Brain microvascular endothelial cell (primary cell): Measurements from ENCODE around the gene FHDC1.

ENCODE experiments used
- DNase-seq: peaks from one replicate; pipeline ENCODE4 v3.0.0-alpha.2; 2020
- H3K27ac ChIP-seq: fragments of 250-450 bp; sonication (Bioruptor Pico); 2 replicates; pipeline ENCODE4 v1.5.1; 2020; ENCODE audit warnings: mild to moderate bottlenecking, moderate library complexity
- H3K27me3 ChIP-seq: fragments of 250-450 bp; sonication (Bioruptor Pico); replicated peaks from 2 replicates; pipeline ENCODE4 v1.5.1; 2020; ENCODE audit warnings: mild to moderate bottlenecking
- H3K36me3 ChIP-seq: fragments of 250-450 bp; sonication (Bioruptor Pico); replicated peaks from 2 replicates; pipeline ENCODE4 v1.5.1; 2020; ENCODE audit warnings: mild to moderate bottlenecking
- H3K4me3 ChIP-seq: 2 replicates; pipeline ENCODE4 v1.5.1; 2011; ENCODE audit warnings: low read depth, mild to moderate bottlenecking, control low read depth, low read length, moderate library complexity
- in situ Hi-C: cut with HindIII; loops from 2 replicates; pipeline ENCODE4 v1.10.0; 2017; ENCODE audit warnings: low sequenced_read_pairs, low pct_ligation_motif_present
- TF ChIP-seq, protein P1 (sequence below): IDR thresholded peaks from 2 replicates; pipeline ENCODE4 v1.5.1; 2011; ENCODE audit warnings: low read depth, mild to moderate bottlenecking, moderate library complexity, low read length, control low read depth, inconsistent platforms; ENCODE audit errors: missing control alignments

Gene FHDC1

DNA sequence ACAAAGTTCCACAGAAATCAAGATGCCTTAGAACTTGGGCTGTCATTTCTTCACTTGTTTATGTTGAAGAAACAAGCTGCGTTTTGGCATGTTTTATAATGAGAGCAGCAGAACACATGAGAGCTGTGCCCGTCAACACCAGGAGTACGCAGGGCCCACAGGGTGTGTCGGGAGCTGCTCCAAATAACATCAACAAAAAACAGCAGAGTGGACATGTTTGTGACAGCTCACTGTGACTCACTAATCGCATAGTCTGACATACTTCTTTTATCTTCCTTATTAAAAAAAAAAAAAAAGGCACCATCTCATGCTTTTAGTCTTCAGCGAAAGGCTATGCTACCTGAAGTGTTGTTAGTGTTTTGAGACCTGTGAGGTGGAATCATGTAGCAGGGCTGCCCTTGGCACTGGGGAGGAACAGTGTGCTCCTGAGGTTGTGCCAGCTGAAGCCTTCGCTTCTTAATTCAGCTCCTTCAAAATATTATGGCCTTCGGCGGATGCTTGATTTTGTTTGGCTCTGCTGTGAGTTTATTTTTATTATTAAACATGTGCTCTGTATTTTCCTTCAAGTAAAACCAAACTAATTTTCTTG lies 32.8 kb downstream of the FHDC1 start:
- Histone ChIP-seq H3K4me3 (no peak overlapping the region), H3K27me3 (no peaks in the 10 kb centered on the region), H3K27ac (no peak overlapping the region), H3K36me3 (no peaks in the 10 kb centered on the region)
- in situ Hi-C loops: no loop called here
- DNase-seq: no peak
- TF ChIP-seq, protein P1, sequence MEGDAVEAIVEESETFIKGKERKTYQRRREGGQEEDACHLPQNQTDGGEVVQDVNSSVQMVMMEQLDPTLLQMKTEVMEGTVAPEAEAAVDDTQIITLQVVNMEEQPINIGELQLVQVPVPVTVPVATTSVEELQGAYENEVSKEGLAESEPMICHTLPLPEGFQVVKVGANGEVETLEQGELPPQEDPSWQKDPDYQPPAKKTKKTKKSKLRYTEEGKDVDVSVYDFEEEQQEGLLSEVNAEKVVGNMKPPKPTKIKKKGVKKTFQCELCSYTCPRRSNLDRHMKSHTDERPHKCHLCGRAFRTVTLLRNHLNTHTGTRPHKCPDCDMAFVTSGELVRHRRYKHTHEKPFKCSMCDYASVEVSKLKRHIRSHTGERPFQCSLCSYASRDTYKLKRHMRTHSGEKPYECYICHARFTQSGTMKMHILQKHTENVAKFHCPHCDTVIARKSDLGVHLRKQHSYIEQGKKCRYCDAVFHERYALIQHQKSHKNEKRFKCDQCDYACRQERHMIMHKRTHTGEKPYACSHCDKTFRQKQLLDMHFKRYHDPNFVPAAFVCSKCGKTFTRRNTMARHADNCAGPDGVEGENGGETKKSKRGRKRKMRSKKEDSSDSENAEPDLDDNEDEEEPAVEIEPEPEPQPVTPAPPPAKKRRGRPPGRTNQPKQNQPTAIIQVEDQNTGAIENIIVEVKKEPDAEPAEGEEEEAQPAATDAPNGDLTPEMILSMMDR: no peak

DNA sequence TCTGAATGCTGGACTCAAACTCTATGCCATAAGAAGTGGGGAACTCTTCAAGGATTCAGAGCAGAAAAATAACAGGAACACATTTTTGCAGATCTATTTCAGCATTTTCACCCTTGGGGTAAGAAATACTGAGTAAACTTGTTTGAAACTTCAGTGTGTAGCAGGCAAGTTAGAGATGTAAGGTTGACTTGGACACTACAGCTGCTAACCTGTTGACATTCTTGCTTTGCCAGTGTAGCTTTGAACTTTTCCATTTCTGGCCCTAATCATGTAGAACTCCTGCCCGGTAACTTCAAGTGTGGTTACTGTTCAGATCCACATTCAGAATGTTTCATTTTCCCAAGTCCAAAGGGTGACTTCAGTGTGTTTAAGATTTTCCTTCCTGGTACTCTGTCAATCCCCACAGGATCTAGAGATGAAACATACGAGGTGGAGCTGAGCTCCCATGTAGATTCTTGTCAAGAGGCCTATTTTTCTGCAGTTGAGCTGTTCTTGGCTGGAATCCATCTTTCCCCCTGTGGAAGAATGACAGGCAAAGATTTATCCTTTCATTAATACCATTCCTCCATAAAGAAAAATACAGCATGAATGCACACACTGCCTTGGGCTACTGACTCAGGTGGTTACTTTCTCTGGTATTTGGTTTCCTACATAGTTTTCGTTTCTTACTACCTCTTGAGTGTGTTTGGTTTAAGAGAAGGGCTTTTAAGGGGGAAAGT lies 34.1 kb downstream of the FHDC1 start:
- in situ Hi-C loops: no loop called here
- TF ChIP-seq, protein P1: no peak
- Histone ChIP-seq H3K4me3 (no peak overlapping the region), H3K27me3 (no peaks in the 10 kb centered on the region), H3K36me3 (no peaks in the 10 kb centered on the region), H3K27ac (no peak overlapping the region)
- DNase-seq: no peak

DNA sequence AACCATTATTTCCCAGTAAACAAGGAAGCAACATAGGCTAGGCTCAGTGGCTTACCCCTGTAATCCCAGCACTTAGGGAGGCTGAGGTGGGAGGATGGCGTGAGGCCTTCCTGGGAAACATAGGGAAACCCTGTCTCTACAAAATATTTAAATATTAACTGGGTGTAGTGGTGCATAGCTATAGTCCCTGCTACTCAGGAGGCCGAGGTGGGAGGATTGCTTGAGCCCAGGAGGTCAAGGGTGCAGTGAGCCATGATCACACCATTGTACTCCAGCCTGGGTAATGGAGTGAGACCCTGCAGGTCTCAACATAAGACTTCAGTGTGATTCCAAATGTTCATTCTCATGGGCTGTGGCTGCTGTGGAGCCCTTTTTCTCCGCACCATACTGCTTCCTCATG lies 34.9 kb downstream of the FHDC1 start:
- Histone ChIP-seq H3K36me3 (no peaks in the 10 kb centered on the region), H3K27ac (no peak overlapping the region), H3K27me3 (no peaks in the 10 kb centered on the region), H3K4me3 (no peak overlapping the region)
- in situ Hi-C loops: no loop called here
- no peak for DNase-seq
- TF ChIP-seq, protein P1: no peak

DNA sequence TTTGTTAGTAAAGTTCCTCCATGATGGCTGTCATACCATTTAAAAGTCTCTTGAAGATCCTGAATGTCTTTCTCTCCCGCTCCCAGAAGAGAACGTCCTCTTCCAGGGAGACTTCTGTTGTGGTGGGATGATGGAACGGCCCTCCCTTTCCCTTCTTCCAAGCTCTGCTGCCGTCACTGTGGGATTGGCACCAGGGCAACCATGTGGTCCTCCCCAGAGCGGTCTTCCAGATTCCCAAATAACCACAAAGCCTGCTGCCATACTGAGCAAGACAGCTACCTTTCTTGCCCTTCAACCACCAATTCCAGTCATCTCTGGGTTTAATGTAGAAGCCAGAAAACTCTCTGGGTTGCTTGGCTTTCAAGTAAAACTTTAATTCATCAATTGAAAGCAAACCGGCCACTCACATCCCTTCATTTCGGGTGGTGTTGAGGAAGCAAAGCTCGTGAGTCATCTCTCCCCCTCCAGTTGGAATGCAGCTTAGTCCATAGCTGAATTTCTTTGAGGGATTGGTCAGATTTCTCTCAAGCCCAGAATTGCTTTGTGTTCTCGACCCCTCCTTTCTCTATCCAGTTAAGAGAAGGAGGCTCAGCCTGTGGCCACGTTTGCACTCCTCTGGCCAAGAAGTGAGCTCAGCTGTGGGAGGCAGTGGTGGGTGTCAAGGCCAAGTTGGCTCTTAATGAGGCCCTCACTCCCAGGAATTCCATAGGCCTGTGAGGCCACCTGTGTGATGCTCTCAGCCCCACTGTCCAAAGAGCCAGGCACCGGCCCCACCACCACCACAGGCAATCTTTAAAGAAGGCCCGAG lies 36.9 kb downstream of the FHDC1 start:
- TF ChIP-seq, protein P1: no peak
- Histone ChIP-seq H3K36me3 (no peaks in the 10 kb centered on the region), H3K4me3 (no peak overlapping the region), H3K27me3 (no peaks in the 10 kb centered on the region), H3K27ac (no peak overlapping the region)
- peak; percentile 81 for DNase-seq
- in situ Hi-C loops: no loop called here

DNA sequence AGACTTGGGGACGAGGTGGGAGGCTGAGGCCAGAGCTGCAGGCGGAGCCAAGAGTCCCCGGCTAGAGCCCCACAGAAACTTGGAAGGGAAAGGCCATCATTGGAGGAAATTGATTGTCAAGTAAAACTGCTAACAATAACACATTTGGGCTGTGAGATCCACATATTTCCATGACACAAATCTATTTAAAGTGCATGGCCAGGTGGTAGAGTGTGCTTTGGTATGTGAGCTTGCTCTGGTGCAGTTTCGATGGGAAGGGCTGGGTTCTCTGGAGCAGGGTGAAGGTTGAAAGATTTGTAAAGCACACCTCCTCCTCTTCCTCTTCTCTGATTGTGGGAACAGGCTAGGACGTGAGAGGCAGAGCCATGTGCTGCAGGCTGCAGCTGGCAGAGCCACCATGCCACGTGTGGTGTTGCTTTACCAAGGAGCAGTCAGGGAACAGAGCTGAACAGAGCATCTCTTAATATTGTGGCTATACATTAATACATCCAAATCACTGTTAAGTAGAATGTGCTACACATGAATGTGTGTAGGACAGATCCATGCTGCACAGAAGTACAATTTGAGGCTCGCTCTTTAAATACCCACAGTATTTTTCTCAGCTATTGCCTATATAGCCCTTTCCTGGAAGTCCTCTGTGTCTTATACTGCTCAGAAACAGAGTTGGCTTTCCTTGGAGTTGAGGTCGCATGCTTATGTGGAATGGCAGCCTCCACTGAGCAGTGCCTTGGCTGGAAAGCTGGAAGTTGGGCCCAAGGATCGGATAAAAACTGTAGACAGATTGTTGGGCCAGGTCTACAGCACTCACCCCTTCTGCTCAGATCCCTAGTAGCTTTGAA lies 37.7 kb downstream of the FHDC1 start:
- TF ChIP-seq, protein P1: no peak
- no peak overlapping the region for H3K27ac ChIP-seq
- in situ Hi-C loops: no loop called here
- DNase-seq: no peak
- no peaks in the 10 kb centered on the region for H3K27me3 ChIP-seq
- no peaks in the 10 kb centered on the region for H3K36me3 ChIP-seq
- H3K4me3 ChIP-seq: no peak overlapping the region
